Thoracic aorta (tissue), 2 donors: ENCODE measurements around the gene CLEC2B. TPM values are rescaled to one million over a fixed set of nuclear protein-coding genes. Genes with fewer than 3 reads are reported as not detected.
"Not testable (repeated sequence)": the region's sequence is repeated elsewhere in the genome, so short reads cannot be mapped to it uniquely, and the experiment has no call there.

Source experiments
- ATAC-seq: fragments of 150-250 bp; one replicate; pipeline ENCODE4 v1.8.0; 2017; ENCODE audit warnings: low read depth; ENCODE audit not compliant: insufficient number of reproducible peaks, low FRiP score
- DNase-seq: peaks from one replicate; pipeline ENCODE4 v3.0.0-alpha.2; 2020; ENCODE audit warnings: low spot score
- H3K27ac ChIP-seq, 2 donors: fragments of 200-600 bp; sonication (generic); 1 replicate in 1 of 2; 2 replicates in 1 of 2; pipeline ENCODE4 v1.5.1; 2016; ENCODE audit warnings: mild to moderate bottlenecking in 2 of 2, moderate library complexity in 2 of 2
- H3K27me3 ChIP-seq: fragments of 200-600 bp; sonication (generic); replicated peaks from 2 replicates; pipeline ENCODE4 v1.6.0; 2016; ENCODE audit warnings: mild to moderate bottlenecking; ENCODE audit not compliant: insufficient read depth
- H3K36me3 ChIP-seq: fragments of 200-600 bp; sonication (generic); one replicate; pipeline ENCODE4 v1.5.1; 2016
- H3K4me1 ChIP-seq, 2 donors: fragments of 200-600 bp; sonication (generic); 1 replicate in 1 of 2; 2 replicates in 1 of 2; pipeline versions ENCODE4 v1.5.1 to v1.6.0; 2016; ENCODE audit warnings: low read depth in 2 of 2, mild to moderate bottlenecking in 1 of 2; ENCODE audit not compliant: control insufficient read depth in 1 of 2
- H3K4me3 ChIP-seq: fragments of 200-600 bp; sonication (generic); 2 replicates; pipeline ENCODE4 v1.5.1; 2016; ENCODE audit warnings: mild to moderate bottlenecking
- H3K9me3 ChIP-seq: fragments of 200-600 bp; sonication (generic); 2 replicates; pipeline ENCODE4 v1.5.1; 2016
- CTCF ChIP-seq: fragments of 200-600 bp; sonication (generic); IDR thresholded peaks from one replicate; pipeline ENCODE4 v1.5.1; 2019; ENCODE audit warnings: antibody characterized with exemption
- total RNA-seq, 2 donors: library from RNA; depleted of rRNA; stranded (reverse); fragments of >200 nt; gene quantifications; one replicate each; pipeline versions ENCODE4 v1.1.0 to v1.2.3, GENCODE V29; 2016

CLEC2B gene
- total RNA-seq, 2 donors from 2014 or later = 13.1 to 14.9 TPM

DNA sequence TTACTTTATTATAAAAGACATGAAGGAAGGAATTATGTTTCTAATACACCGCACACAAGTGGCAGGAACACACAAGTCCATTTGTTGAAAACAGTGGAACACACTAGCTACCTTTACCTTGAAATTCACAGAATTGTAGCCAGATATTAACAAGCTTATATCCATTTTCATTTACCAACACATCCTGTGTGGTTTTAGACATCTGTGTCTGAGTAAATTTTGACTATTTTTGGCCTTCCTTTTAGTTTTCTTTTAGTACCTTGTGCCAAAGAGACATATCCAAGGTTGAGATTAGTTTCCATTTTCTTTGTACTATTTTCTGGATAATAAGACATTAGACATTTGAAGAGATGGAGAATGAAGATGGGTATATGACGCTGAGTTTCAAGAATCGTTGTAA, 12.1 kb upstream of the CLEC2B start, which contains the start of gene KLRF2:
KLRF2 (plus strand) TSS at position 244 of the 400 bp plus-strand sequence; CDS start at position 351, 107 bp downstream.
- TF ChIP-seq CTCF = no peak
- H3K4me1 ChIP-seq = no peaks in the 10 kb centered on the region

GRCh38 chr12:9880532-9881078, 11.5 kb upstream of the CLEC2B start:
- TF ChIP-seq CTCF = no peak
- H3K9me3 ChIP-seq = no peaks in the 10 kb centered on the region
- DNase-seq = no peak
- H3K4me3 ChIP-seq = no peak overlapping the region
- no peak for ATAC-seq
- no peaks in the 10 kb centered on the region for H3K27me3 ChIP-seq
- H3K4me1 ChIP-seq = no peaks in the 10 kb centered on the region
- no peaks in the 10 kb centered on the region for H3K36me3 ChIP-seq
- H3K27ac ChIP-seq = no peak overlapping the region

More for the DNA sequence above, 12.1 kb upstream of the CLEC2B start, which contains the start of gene KLRF2:
- no peak for ATAC-seq
- DNase-seq = no peak
- Histone ChIP-seq H3K27ac (no peak within 1 kb of the TSS), H3K27me3 (no peaks in the 10 kb centered on the region), H3K4me3 (no peak within 1 kb of the TSS), H3K36me3 (no peaks in the 10 kb centered on the region), H3K9me3 (no peaks in the 10 kb centered on the region)

- not testable (repeated sequence) for H3K4me1 ChIP-seq, ATAC-seq, H3K36me3 ChIP-seq, H3K27ac ChIP-seq, DNase-seq, H3K4me3 ChIP-seq, H3K9me3 ChIP-seq, H3K27me3 ChIP-seq
Measured at GRCh38 chr12:9876120-9876519, 7.0 kb upstream of the CLEC2B start.

DNA sequence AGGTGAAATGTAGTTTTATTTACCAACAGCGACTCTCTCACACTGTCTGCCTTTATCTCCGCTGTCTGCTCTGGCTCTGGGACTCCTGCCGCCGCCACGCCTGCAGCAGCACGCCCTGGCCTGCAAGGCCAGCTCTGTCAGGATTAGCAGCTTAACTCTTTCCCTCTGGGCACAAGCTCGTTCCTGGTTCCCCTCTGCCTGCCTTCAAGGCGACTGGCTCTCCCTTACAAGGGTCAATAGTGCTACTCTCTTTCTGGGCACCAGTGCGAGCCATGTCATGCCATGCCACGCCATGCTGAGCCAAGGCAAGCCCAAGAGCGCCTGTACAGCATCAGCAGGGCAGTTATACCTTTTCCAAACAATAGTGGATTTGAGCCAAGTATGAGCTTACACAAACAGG, 3.6 kb upstream of the CLEC2B start:
- no peak for TF ChIP-seq CTCF
- Histone ChIP-seq H3K4me1 (peaks cover 0 to 5% of the 10 kb centered on the region in 2 donors), H3K36me3 (no peaks in the 10 kb centered on the region), H3K9me3 (no peaks in the 10 kb centered on the region), H3K4me3 (no peak overlapping the region), H3K27ac (no peak overlapping the region), H3K27me3 (no peaks in the 10 kb centered on the region)
- ATAC-seq (no peak), DNase-seq (no peak)

DNA sequence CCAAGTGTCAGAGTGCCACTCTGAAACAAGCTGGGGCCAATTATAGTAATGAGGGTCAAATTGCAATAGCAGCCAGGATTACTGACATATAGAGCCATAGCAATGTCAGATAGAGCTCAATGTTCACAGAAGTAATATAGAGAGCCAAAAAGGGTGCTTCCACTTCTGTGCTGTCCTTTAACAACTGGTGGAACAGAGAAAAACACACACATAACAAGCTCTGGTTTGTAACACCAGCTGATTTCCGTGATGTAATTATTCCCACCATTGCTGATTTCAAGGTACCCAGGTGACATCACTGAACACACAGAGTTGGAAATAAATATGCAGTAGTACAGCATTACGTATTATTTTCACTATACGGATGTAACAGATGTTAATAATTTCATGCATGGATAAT, 3.0 kb upstream of the CLEC2B start:
- H3K4me1 ChIP-seq = peaks cover 0 to 5% of the 10 kb centered on the region in 2 donors
- ATAC-seq = no peak
- no peak overlapping the region for H3K27ac ChIP-seq

More for the DNA sequence above, 3.0 kb upstream of the CLEC2B start:
- TF ChIP-seq CTCF = no peak
- H3K9me3 ChIP-seq = no peaks in the 10 kb centered on the region
- H3K36me3 ChIP-seq = no peaks in the 10 kb centered on the region
- no peak overlapping the region for H3K4me3 ChIP-seq
- no peaks in the 10 kb centered on the region for H3K27me3 ChIP-seq
- DNase-seq = no peak
